HG02970 (cell line): ENCODE results near the gene FGF1.

Source experiments
- ATAC-seq: cut with Tn5 transposase; IDR thresholded peaks from one replicate; pipeline ENCODE4 v1.9.1; 2021; ENCODE audit warnings: mild to moderate bottlenecking, moderate library complexity, moderate number of reproducible peaks; ENCODE audit not compliant: unreplicated experiment, low FRiP score

FGF1 gene

GRCh38 chr5:142589720-142590119 lies 96.2 kb downstream of the FGF1 start:
- ATAC-seq, result no peak

GRCh38 chr5:142587354-142587965 lies 98.4 kb downstream of the FGF1 start:
- no peak for ATAC-seq

GRCh38 chr5:142586552-142586951 lies 99.3 kb downstream of the FGF1 start:
- no peak for ATAC-seq

GRCh38 chr5:142585451-142585850 lies 100.4 kb downstream of the FGF1 start:
- ATAC-seq, result no peak

GRCh38 chr5:142584891-142585290 lies 101.0 kb downstream of the FGF1 start:
- no peak for ATAC-seq

- ATAC-seq, result no peak
Measured at GRCh38 chr5:142578161-142578830, 107.6 kb downstream of the FGF1 start.

GRCh38 chr5:142576804-142577203 lies 109.1 kb downstream of the FGF1 start:
- no peak for ATAC-seq

- ATAC-seq, result no peak
Measured at GRCh38 chr5:142576303-142576702, 109.6 kb downstream of the FGF1 start.

- no peak for ATAC-seq
Measured at GRCh38 chr5:142572006-142572405, 113.9 kb downstream of the FGF1 start.

- ATAC-seq, result no peak
Measured at GRCh38 chr5:142571371-142571770, 114.5 kb downstream of the FGF1 start.

- no peak for ATAC-seq
Measured at GRCh38 chr5:142569905-142570304, 116.0 kb downstream of the FGF1 start.

- no peak for ATAC-seq
Measured at GRCh38 chr5:142568996-142569335, 116.9 kb downstream of the FGF1 start.

GRCh38 chr5:142568283-142568995 lies 117.5 kb downstream of the FGF1 start:
- no peak for ATAC-seq

- no peak for ATAC-seq
Measured at GRCh38 chr5:142561486-142562097, 124.3 kb downstream of the FGF1 start.

- ATAC-seq, result no peak
Measured at GRCh38 chr5:142561029-142561428, 124.9 kb downstream of the FGF1 start.

GRCh38 chr5:142552107-142552506 lies 133.8 kb downstream of the FGF1 start:
- no peak for ATAC-seq

- ATAC-seq, result no peak
Measured at GRCh38 chr5:142551338-142552067, 134.4 kb downstream of the FGF1 start.

- no peak for ATAC-seq
Measured at GRCh38 chr5:142550471-142550870, 135.4 kb downstream of the FGF1 start.

- ATAC-seq, result no peak
Measured at GRCh38 chr5:142549834-142550233, 136.1 kb downstream of the FGF1 start.

- ATAC-seq, result no peak
Measured at GRCh38 chr5:142548739-142549275, 137.1 kb downstream of the FGF1 start.
